Right cardiac atrium (tissue), 5 donors: ENCODE data around the gene CFAP73. TPM values are rescaled to one million over a fixed set of nuclear protein-coding genes. Genes with fewer than 3 reads are reported as not detected.
"Not testable (repeated sequence)": the region's sequence is repeated elsewhere in the genome, so short reads cannot be mapped to it uniquely, and the experiment has no call there.

Experiments
- ATAC-seq, 2 donors: fragments of 200-7000 bp; cut with Tn5 transposase; one replicate each; pipeline versions ENCODE4 v1.8.0 to v1.9.1; 2020; ENCODE audit warnings: moderate library complexity in 2 of 2, mild to moderate bottlenecking in 1 of 2
- DNase-seq, 3 donors: peaks; one replicate each; pipeline ENCODE4 v3.0.0-alpha.2; 2020
- H3K27ac ChIP-seq: one replicate; pipeline ENCODE4 v1.5.1; 2013; ENCODE audit warnings: mild to moderate bottlenecking, low read length, control low read depth, moderate library complexity
- H3K27me3 ChIP-seq: one replicate; pipeline ENCODE4 v1.6.1; 2013; ENCODE audit not compliant: control insufficient read depth, insufficient read depth
- H3K4me1 ChIP-seq: one replicate; pipeline ENCODE4 v1.6.1; 2013; ENCODE audit warnings: low read length; ENCODE audit not compliant: control insufficient read depth, insufficient read depth
- H3K4me3 ChIP-seq: one replicate; pipeline ENCODE4 v1.5.1; 2013; ENCODE audit warnings: low read length, control low read depth
- H3K9me3 ChIP-seq: one replicate; pipeline ENCODE4 v1.6.1; 2013; ENCODE audit warnings: low read length; ENCODE audit not compliant: control insufficient read depth
- WGBS: extraction: QIAGEN DNeasy Blood & Tissue Kit; methylation state at CpG from one replicate; pipeline ENCODE4 v1.1.7; 2013; 5-methylcytosine and 5-hydroxymethylcytosine counted together
- intact Hi-C, 4 donors: fragments of 100-400 bp; cut with DNase I; formaldehyde crosslinking; loops; one replicate each; pipeline versions ENCODE4 v1.11.0 to v1.14.0; 2022 to 2023
- polyA plus RNA-seq: library from polyadenylated mRNA; stranded (reverse); fragments of 200-250 nt; gene quantifications from one replicate; pipeline ENCODE4 v1.2.3, GENCODE V29; 2013
- total RNA-seq, 4 donors: library from RNA; stranded (reverse); fragmentation: NEBNext Ultra II Directional; extraction: Animal tissue kit (Norgen Biotek cat#: 25700); gene quantifications; one replicate each; pipeline ENCODE4 v1.2.1, GENCODE V29; 2021
- donor health status: healthy with polysubstance abuse.
- donor health status: DM: no; HTN: yes; CAD: no.
- donor health status: DM: no; HTN: no; CAD: no.
- donor health status: DM: no; HTN: yes; CAD: no; lungs with severe emphysema.
- donor health status: DM: yes; HTN: yes; CAD: no.

Gene CFAP73
- total and polyA plus RNA-seq, 5 donors, result 0.09 TPM; not detected in 4

DNA sequence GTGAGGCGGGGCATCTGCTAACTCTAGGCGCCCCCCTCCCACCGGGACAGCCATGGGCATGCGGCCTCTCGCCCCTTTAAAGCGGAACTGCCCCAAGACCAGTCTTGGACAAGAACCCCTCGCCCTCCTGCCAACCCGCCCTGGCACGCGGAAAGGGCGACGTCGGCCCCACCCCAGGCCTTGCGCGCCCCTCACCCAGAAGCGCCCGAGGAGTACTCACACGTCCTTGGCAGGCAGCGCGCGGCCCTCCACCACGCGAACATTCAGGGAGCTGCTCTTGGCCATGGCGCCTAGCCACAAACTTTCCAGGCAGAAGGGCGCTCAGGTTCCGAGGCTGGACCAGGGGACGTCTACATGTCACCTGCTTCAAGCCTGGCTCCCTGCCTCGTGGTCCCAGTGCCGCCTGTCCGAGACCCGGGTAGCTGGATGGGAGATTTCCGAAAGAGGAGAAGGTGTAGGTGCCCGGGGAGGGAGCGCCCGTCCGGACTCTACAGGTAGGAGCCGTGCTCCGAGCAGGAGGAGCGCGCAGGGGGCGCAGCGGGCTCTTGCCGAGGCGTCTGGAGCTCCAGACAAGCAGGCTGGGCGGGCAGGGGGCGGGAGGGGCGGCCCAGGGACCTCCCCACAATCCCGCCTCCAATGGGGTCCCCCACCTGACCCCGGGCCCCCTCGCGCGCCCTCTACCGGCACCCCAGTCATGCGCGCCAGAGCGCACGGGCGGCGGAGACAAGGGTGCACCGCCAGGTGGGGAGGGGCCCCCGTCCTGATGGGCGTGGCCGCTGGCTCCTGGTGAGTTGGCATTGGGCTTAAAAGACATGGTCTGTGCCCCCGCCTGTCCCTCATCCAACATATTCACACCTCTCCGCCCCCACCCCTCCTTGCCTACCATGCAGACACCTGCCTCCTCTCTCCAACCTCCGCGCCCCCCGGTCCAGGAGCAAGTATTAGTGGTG, 14.1 kb upstream of the CFAP73 start, which contains the start of gene RASAL1:
Gene RASAL1 (minus strand): TSS at position 584 of the 950 bp plus-strand sequence. CDS start 299 bp downstream, at position 285.
- Histone ChIP-seq H3K9me3 (no peaks in the 10 kb centered on the region), H3K27me3 (no peaks in the 10 kb centered on the region), H3K4me1 (no peaks in the 10 kb centered on the region), H3K27ac (no peak within 1 kb of the TSS), H3K4me3 (no peak within 1 kb of the TSS)
- ATAC-seq (no peak), DNase-seq (peak in 1 of 3 donors; percentile 57)
- WGBS, result 5% methylated on average over 68 of the region's 68 CpGs
- intact Hi-C loops, result no loop called here

DNA sequence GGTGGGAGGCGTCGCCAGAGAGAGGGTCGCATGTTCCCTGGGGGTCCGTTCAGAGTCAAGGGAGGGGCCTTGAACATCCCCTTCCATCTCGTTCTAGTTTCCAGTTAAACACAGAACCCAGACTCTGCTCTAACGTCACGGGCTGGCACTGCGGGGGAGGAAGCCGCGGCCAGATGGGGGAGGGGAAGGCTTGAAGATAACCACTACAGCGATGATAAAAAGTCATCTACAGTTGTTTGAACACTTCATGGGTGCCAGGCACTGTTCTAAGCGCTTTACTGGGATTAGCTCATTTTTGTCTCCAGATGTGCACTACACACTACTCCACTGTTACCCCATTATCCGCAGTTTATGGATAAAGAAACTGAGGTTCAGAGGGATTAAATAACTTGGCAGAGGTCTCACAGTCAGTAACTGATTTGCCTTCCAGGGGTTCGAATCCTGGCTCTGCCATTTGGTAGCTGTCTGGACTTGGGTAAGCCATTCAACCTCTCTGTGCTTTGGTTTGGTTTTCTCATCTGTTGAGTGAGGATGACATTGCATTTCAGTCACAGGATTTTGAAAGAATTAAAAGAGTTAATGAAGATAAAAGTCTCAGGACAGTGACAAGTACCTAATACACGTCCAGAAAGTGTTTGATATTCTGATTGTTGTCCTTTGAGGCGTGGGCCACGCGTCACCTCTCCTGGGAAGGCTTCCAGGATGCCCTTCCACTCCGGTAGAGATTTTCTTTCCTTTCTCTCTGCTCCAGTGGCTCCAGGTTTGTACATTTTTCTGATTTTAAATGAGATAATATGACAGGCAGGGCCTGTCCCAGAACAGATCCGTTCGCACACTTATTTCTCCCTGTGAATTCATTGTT, 13.2 kb upstream of the CFAP73 start:
- DNase-seq, result no peak
- WGBS, result 31% methylated on average over 21 of the region's 21 CpGs
- H3K4me1 ChIP-seq, result no peaks in the 10 kb centered on the region
- no peak for ATAC-seq
- no peak overlapping the region for H3K27ac ChIP-seq
- H3K4me3 ChIP-seq, result no peak overlapping the region
- no peaks in the 10 kb centered on the region for H3K27me3 ChIP-seq
- intact Hi-C loops, result no loop called here
- H3K9me3 ChIP-seq, result no peaks in the 10 kb centered on the region

DNA sequence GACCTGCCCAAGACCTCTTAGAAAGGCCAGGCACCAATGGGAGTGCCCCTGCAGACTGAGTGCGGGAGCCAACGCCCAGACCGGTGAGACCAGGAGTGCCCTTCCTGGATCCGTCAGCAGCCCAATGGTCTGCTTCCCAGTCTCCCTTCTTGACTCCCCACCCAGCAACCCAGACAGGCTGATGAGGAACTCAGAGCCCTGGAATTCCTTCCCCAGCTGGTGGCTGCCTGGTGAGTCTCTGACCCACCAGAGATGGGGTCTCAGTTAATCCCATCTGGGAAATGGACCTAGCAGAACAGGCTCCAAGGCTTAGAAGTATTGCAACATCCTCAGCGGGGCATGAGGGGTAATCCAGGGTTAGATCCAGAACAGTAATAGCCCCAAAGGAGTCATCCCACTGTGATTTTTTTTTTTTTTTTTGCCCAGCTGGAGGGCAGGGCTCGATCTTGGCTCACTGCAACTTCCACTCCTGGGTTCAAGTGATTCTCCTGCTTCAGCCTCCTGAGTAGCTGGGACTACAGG, 12.5 kb upstream of the CFAP73 start:
- Histone ChIP-seq H3K4me1 (no peaks in the 10 kb centered on the region), H3K4me3 (no peak overlapping the region), H3K27me3 (no peaks in the 10 kb centered on the region), H3K27ac (no peak overlapping the region), H3K9me3 (no peaks in the 10 kb centered on the region)
- 81% methylated on average over 6 of the region's 6 CpGs for WGBS
- ATAC-seq (no peak), DNase-seq (no peak)
- intact Hi-C loops, result no loop called here

GRCh38 chr12:113137861-113138783, 11.4 kb upstream of the CFAP73 start:
- ATAC-seq, result no peak
- Histone ChIP-seq H3K27me3 (no peaks in the 10 kb centered on the region), H3K4me1 (no peaks in the 10 kb centered on the region), H3K27ac (no peak overlapping the region), H3K4me3 (no peak overlapping the region), H3K9me3 (no peaks in the 10 kb centered on the region)
- no peak for DNase-seq
- intact Hi-C loops, result no loop called here
- WGBS, result 82% methylated on average over 12 of the region's 12 CpGs

DNA sequence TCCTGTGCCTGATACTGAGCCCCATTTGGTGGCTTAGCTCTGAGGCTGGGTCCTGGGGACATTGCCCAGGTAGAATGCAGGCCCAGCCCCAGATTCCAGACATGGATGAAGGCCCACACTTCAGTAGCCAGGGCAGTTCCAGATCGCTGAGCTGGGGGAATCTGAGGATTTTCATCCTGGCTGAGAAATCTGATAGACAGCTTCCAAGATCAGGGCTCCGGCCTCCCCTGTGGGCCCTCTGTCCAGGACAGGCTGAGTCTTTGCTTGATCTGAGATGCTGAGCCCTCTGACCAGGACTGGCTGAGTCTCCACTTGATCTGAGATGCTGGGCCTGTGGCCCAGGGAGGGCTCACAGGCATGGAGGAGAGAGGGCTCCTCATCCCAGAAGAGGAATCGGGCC, 10.7 kb upstream of the CFAP73 start:
- WGBS, result 70% methylated on average over 3 of the region's 3 CpGs
- Histone ChIP-seq H3K4me3 (no peak overlapping the region), H3K27ac (no peak overlapping the region), H3K9me3 (no peaks in the 10 kb centered on the region), H3K27me3 (no peaks in the 10 kb centered on the region), H3K4me1 (no peaks in the 10 kb centered on the region)
- no peak for DNase-seq
- ATAC-seq, result no peak
- intact Hi-C loops, result no loop called here

- ATAC-seq (no peak), DNase-seq (no peak)
- Histone ChIP-seq H3K27ac (no peak overlapping the region), H3K4me3 (no peak overlapping the region), H3K27me3 (no peaks in the 10 kb centered on the region), H3K4me1 (no peaks in the 10 kb centered on the region), H3K9me3 (no peaks in the 10 kb centered on the region)
- intact Hi-C loops, result no loop called here
- 85% methylated on average over 7 of the region's 7 CpGs for WGBS
These were observed 8.8 kb upstream of the CFAP73 start for GRCh38 chr12:113140706-113141105.

DNA sequence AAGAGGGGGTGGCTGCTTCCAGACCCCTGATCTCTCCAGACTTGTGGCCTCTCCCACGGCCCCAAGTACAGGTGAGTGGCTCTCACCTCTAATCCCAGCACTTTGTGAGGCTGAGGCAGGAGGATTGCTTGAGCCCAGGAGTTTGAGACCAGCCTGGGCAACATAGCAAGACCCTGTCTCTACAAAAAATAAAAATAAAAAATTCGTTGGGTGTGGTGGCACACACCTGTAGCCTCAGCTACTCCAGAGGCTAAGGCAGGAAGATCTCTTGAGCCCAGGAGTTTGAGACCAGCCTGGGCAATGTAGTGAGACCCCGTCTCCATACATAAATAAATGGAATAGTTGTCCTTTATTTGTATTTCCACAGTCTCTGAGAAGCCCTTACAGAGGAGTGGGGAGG, 7.8 kb upstream of the CFAP73 start:
- H3K27ac ChIP-seq, intact Hi-C loops: not testable (repeated sequence)
- WGBS, result 72% methylated on average over 3 of the region's 3 CpGs

DNA sequence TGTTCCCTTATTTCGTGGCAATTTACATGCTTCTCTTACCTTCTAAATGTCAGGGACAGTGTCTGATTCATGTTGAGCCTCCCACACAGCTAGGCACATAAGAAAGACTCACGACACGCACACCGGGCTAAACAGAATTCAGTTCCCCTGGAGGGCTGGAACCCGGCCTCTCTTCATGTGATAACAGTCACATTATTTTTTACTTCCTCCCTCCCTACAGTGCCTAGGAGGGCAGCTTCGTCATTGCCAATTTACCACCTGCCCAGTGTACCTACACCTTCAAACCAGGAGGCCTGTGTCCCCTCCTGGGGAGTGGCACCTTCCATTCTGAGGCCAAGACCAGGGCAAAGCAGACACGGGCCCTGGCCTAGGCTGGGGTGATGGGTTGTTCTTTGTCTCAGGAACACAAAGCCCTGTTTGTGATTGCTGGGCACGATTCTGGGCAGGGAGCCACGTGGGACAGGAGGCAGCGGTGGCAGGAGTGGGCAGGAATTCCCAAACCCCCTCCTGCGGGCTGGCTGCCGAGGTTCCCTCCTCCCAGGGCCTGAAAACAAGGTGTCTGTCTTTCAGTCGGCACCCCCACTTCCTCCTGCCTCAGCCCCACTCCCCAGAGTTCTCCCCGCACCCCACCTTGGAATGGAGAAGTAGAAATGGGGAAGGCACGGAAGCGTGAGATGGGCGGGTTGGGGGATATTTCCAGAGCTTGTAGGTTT, 7.2 kb upstream of the CFAP73 start:
- ATAC-seq, result peak; percentile 57 to 68
- Histone ChIP-seq H3K4me1 (no peaks in the 10 kb centered on the region), H3K27me3 (no peaks in the 10 kb centered on the region), H3K27ac (no peak overlapping the region), H3K4me3 (no peak overlapping the region), H3K9me3 (no peaks in the 10 kb centered on the region)
- intact Hi-C loops, result no loop called here
- DNase-seq, result peak in 2 of 3 donors; percentile 69 to 72
- WGBS, result 55% methylated on average over 17 of the region's 17 CpGs

More for the DNA sequence above, 7.8 kb upstream of the CFAP73 start:
- H3K4me1 ChIP-seq, ATAC-seq, H3K27me3 ChIP-seq, H3K9me3 ChIP-seq, H3K4me3 ChIP-seq, DNase-seq: not testable (repeated sequence)

DNA sequence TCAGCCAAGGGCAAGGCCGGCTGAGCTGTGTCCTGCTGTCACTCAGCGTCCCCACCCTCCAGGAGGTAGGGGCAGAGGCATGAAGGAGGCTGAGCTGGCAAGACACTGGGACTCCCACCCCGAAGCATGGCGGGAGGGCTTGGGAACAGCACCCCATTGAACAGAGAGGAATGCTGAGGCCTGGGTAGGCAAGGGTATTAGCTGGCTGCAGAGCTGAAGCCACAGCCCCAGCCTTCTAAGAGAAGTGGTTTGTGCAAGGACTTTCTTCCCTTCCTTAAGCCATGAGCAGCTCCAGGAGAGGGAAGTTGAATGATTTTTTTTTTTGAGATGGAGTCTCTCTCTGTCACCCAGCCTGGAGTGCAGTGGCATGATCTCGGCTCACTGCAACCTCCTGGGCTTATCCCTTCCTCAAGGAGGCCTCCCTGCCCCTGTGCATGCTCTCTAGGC, 6.6 kb upstream of the CFAP73 start:
- intact Hi-C loops, result no loop called here
- no peak overlapping the region for H3K27ac ChIP-seq
- ATAC-seq, result peak; percentile 14 to 41

DNA sequence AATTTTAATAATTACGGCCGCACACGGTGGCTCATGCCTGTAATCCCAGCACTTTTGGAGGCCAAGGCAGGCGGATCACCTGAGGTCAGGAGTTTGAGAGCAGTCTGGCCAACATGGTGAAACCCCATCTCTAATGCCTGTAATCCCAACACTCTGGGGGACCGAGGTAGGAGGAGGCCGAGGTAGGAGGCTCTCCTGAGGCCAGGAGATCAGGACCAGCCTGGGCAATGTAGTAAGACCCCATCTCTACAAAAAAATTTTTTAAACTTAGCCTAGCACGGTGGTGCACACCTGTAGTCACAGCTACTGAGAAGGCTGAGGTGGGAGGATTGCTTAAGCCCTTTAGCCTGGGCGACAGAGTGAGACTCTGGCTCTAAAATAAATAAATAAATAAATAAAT, 5.6 kb upstream of the CFAP73 start:
- H3K4me1 ChIP-seq, result no peaks in the 10 kb centered on the region
- intact Hi-C loops, result no loop called here
- H3K27ac ChIP-seq, result no peak overlapping the region
- WGBS, result 88% methylated on average over 8 of the region's 8 CpGs
- no peak overlapping the region for H3K4me3 ChIP-seq
- no peak for DNase-seq
- no peaks in the 10 kb centered on the region for H3K9me3 ChIP-seq
- ATAC-seq, result no peak
- no peaks in the 10 kb centered on the region for H3K27me3 ChIP-seq

More for the DNA sequence above, 6.6 kb upstream of the CFAP73 start:
- no peaks in the 10 kb centered on the region for H3K9me3 ChIP-seq
- DNase-seq, result no peak
- H3K4me1 ChIP-seq, result no peaks in the 10 kb centered on the region
- no peak overlapping the region for H3K4me3 ChIP-seq
- H3K27me3 ChIP-seq, result no peaks in the 10 kb centered on the region
- WGBS, result 68% methylated on average over 5 of the region's 5 CpGs
